HL-60/S4 (cell line): ENCODE measurements around the gene DGCR6.
"Not testable (repeated sequence)": the region's sequence is repeated elsewhere in the genome, so short reads cannot be mapped to it uniquely, and the experiment has no call there.

Experiments
- in situ Hi-C: fragments of 300-500 bp; cut with MboI; formaldehyde crosslinking; loops from 2 replicates; pipeline ENCODE4 v1.14.3; 2022; ENCODE audit warnings: low sequenced_read_pairs

DGCR6 gene

DNA sequence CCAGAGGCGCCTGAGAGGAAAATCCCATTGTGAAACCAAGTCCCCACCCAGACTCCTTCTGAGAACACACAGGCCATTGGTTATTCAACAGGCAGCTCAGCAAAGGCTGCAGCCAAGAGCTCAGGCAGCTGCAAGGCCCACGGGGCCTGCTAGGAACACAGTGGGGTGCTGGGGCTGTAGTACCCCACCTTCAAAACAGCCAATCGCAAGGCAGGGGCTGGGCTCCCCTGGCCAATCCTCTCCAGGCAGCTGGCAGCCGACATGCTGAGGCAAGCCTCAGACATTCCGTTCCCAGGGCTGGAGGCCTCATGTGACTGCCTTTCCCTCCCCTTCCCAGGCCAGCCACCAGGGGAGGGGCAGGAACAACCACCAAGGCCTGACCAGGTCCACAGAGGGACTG is 23.3 kb downstream of the DGCR6 start:
- in situ Hi-C loops, result no loop called here

DNA sequence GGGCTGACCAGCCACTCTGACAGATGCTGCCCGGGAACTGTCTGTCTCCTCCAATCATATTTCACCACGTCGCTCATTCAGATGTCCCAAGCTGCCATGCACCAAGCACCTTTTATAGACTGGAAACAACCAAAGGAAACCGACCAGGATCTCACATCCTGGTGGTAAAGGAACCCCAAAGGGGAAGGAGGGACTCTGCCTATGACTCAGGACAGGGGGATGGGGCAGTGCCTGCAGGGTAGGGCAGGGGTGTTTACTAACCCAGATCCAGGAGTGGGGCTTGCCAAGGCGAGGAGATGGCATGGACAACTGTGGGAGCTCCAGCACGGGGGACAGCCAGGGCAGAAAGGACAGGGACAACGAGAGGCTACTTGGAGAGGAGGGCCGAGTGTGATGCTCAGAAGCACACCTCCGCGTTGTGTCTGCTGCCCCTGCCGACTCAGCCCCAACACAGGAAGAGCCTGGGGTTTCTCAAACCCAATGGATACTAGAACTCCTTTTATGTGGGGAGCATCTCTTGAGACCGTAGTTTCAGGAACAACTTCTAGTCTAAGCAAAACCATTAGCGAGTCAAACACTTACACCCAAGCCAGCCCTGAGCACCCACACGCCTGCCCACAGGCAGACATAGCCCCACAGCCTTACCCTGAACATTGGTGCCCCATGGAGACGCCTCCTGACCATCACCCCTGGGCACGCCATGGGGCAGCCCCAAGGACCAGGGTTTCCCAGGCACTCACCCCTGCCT is 26.0 kb downstream of the DGCR6 start:
- in situ Hi-C loops, result no loop called here

DNA sequence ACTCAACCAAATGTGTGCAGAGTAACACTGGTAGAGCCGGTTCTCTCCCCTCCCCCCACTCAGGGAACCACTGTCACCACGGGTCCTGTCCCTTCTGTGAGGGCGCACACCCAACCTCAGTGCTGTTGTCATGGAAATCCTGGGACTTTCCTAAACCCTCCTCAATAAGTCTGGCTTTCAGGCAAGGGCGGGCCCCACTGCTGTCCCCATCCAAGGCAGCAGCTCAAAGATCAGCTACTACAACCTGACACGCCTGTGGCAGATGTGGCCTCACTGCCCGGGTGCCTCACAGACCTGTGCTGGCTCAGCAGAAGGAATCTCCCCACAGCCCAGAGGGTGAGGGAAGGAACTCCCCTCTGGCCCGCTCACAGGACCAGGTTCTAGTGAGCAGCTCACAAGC is 27.8 kb downstream of the DGCR6 start:
- in situ Hi-C loops, result no loop called here

DNA sequence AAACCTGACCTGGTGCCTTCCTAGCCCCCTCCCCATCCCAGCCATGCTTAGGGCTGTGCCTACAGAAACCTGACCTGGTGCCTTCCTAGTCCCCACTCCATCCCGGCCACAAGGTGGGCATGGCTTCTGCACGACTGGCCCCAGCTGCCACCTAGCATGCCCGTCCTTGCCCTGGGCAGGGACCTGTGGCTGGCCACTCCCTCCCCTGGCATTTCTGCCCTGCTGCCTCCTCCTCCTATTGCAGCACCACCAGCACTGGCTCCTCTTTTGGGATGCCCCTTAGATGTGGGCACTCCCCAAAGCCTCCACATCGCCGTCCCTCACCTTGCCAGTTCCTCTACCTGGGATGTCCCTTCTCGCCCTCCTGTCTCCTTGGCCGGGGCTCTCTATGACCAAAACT is 28.6 kb downstream of the DGCR6 start:
- in situ Hi-C loops, result not testable (repeated sequence)

DNA sequence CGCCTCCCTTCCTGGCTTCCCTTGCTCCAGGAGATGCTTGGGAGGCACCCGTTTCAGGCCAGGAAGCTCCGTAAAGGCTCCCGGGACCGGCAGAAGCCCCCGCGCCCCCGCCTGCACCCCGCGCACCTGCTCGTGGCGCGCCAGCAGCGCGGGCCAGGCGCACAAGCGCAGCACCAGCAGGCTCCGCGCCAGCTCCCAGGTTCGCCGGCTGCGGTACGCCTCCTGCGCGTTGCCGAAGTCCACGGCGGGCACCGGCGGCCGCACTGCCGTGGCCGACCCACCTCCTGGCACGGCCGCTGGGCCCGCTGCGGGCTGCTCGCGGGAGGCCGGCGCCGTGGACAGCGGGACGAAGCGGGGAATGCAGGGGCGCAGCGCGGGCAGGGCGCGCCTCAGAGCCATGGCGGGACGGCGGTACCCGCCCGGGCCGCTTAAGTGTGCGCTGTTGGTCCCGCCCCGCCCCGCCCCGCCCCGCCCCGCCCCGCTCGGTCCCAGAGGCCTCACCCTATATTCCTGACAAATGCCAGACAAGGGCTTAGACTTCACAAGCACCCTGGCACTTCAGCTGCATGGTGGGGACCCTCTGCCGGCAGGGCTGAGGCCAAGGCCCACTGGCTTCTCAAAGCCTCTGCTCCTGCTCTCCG is 29.9 kb downstream of the DGCR6 start, which contains the start of gene PRODH:
Gene PRODH, minus strand, starts transcription at position 405 of the 641 bp plus-strand sequence. Its CDS starts 6 bp downstream, at position 399.
- in situ Hi-C loops, result no loop called here

DNA sequence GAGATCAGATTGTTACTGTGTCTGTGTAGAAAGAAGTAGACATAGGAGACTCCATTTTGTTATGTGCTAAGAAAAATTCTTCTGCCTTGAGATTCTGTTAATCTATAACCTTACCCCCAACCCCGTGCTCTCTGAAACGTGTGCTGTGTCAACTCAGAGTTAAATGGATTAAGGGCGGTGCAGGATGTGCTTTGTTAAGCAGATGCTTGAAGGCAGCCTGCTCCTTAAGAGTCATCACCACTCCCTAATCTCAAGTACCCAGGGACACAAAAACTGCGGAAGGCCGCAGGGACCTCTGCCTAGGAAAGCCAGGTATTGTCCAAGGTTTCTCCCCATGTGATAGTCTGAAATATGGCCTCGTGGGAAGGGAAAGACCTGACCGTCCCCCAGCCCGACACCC is 32.6 kb downstream of the DGCR6 start:
- in situ Hi-C loops, result not testable (repeated sequence)

DNA sequence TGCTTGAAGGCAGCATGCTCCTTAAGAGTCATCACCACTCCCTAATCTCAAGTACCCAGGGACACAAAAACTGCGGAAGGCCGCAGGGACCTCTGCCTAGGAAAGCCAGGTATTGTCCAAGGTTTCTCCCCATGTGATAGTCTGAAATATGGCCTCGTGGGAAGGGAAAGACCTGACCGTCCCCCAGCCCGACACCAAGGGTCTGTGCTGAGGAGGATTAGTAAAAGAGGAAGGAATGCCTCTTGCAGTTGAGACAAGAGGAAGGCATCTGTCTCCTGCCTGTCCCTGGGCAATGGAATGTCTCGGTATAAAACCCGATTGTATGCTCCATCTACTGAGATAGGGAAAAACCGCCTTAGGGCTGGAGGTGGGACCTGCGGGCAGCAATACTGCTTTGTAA is 41.0 kb downstream of the DGCR6 start:
- in situ Hi-C loops, result not testable (repeated sequence)

DNA sequence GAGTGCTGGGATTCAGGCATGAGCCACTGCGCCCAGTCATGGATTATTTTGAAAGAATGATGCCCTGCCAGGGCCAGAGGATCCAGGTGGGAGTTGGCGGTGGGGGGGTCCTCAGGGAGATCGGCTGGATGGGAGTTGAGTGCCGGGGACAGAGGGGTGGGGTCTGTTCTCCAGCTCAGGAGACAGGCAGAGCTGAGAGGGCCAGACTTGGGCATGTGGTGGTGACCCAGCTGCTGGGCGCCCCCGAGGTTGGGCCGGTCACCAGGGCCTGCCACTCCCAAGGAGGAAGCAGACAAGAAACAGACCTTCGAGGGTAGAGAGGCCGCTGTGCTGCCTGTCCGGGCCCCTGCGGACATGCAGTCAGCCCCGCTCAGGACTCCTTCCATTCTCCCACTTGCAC is 41.8 kb downstream of the DGCR6 start:
- in situ Hi-C loops, result no loop called here

DNA sequence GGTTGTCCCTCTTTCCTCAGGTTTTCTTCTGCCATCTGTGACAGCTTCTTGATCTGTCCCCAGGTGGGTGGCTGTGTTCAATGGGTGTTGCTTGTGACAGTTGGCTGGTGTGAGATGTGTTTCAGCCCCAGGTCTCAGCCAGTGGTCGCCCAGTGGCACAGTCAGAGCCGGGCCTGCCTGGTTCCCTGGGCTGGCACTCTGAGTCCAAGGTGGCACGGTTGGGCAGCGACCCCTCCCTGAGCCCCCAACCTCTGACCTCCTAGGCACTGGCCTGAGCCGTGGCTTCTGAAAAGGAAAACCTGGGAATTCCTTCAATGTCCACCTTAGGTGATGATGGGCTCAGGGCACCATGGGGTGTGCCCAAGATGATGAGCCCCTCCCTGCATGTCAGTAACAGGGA is 44.0 kb downstream of the DGCR6 start:
- in situ Hi-C loops, result loop anchor here (25.0 kb wide), 2 partner anchors 512 to 862 kb away; no protein-coding TSS in a partner anchor

DNA sequence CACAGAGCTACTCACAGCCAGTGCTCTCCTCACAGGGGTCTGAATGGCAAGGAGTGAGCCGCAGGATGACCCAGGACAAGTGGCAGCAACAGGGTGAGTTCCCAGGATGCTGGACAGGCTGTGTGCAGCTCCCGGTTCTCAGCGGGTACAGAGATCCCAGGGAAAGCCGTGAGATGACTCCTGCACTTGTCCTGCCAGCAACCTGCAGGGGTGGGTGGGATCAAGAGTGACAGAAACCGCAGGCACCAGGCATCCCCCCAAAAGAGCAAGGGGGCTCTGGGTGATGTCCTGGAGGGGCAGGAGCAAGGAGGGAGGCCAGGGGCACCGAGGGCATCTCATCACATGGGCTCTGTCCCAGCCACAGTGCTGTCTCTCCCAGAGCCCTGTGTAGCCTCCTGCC is 45.9 kb downstream of the DGCR6 start:
- in situ Hi-C loops, result loop anchor here (25.0 kb wide), 2 partner anchors 510 to 860 kb away; no protein-coding TSS in a partner anchor

DNA sequence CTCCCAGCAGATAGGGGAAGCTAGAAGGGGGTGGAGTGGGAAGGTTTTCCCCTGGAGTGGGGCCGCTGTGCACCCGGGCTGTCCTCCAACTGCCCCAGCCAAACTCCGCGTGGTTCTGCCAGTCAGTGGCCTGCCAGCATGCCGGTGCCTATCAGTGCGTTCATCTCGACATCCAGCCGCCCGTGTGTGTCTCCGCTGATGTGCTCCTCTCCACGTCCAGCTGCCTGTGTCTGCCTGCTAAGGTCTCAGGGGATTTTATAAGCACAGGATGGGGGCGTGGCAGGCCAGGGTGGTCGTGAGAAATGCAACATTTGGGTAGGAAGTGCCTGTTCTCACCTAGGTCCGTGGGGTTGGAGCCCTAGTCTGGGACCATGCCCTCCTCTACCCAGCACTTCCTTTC is 47.0 kb downstream of the DGCR6 start:
- in situ Hi-C loops, result loop anchor here (25.0 kb wide), 2 partner anchors 509 to 859 kb away; no protein-coding TSS in a partner anchor

DNA sequence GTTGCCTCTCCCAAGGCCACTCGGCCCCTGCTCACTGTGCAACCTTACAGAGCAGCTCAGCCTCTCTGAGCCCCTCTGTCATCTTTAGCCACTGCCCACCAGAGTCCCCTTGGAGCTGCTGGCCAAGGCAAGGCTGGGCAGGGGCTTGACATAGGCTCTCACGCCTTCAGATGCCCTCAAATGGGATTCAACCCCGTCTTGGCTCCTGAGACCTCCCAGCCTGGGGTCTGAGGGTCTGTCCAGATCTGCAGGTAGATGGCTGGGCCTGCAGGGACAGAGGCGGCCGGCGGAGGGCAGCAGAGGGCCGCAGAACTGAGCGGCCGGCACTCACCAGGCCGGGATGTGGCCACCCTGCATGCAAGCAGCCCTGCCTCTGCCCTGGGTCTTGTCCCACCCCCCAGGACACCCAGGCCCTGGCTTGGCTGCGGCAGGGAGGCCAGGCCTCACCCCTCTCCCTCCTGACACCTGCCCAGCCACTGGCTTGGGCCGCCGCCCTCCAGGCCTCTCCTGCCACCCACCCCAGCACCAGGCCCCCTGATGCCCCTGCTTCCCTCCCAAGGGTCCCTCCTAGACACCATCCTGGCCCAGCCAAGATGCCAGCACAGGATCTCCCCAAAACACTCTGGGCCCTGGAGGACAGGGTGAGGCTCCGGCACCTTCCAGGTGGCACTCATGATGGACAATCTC is 48.3 kb downstream of the DGCR6 start:
- in situ Hi-C loops, result loop anchor here (25.0 kb wide), 2 partner anchors 508 to 858 kb away; no protein-coding TSS in a partner anchor

DNA sequence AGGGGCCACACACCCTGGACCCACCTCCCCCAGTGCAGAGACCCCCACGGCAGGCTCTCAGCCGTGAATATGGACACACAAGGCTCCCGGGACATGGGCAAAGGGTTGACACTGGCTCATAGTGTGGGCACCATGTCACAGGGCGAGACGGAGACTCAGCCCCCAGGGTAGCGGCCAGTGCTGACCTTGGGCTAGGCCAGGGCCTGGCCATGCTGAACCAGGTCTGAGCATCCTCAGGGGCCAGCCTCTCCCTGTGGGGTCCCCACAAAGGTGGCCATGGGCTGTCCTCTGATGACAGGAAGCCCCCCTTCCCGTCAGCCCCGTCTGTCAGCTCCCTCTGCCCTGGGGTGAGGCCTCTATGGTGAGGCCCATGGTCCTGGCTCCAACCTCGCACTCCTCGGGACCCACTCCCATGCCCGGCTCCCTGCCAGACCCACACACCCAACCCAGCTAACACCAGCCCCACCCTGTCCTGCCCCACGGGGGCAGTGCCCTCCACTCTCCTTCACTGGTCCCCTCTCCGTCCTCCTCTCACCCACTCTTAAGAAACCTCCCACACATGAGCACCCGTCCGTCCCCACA is 49.0 kb downstream of the DGCR6 start:
- in situ Hi-C loops, result loop anchor here (25.0 kb wide), 2 partner anchors 507 to 857 kb away; no protein-coding TSS in a partner anchor

DNA sequence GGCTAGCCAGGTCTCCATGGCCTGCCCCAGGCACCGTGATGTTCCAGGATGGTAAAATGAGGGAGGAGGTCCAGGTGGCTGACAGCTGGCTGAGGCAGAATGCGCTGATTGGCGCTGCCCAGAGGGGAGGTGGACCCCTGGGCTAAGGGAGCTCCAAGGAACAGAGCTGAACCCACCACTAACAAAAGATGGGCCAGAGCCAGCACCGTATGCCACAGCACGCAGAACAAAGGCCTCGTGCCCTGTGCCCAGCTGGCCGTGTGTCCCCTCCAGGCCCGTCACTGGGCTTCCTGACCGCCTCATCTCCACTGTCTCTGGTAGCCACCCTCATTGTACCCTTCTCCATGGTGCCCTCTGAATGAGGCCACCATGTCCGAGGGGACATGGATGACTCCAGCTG is 49.6 kb downstream of the DGCR6 start:
- in situ Hi-C loops, result loop anchor here (25.0 kb wide), 2 partner anchors 507 to 857 kb away; no protein-coding TSS in a partner anchor

DNA sequence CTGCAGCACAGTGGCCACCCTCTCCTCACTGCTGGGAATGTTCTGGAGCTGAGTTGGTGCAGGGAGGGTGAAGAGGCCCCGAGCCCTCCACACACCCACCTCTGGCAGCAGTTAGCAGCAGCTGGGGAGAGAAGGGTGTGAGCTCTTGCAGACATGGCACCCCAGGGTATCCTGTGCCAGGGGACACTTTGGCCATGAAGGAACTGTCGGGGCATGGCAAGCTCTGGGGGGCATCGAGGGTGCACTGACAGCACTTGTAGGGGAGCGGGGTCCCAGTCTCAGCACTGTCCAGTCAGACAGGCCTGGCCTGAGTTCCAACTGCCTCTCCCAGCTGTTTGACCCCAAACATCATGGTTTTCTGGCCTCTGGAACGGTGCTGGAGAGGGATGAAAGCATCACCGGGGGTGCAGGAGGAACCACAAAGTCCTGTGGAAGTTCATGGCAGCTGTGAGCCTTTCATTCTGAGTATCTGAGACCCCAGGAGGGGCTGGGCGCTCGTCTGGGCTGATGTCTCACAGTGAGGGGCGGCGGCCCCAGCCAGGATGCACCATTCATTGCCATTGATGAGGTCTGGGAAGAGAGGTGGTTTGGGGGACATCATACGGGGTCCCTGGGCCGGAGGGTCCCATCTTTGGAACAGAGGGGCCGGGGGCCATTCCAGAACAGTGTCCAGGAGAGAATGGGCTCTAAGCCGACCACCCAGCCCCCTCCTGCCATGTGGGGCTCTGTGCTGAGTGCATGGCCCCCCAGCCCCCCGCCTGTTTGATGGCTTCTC is 50.2 kb downstream of the DGCR6 start:
- in situ Hi-C loops, result loop anchor here (25.0 kb wide), 2 partner anchors 506 to 856 kb away; no protein-coding TSS in a partner anchor

DNA sequence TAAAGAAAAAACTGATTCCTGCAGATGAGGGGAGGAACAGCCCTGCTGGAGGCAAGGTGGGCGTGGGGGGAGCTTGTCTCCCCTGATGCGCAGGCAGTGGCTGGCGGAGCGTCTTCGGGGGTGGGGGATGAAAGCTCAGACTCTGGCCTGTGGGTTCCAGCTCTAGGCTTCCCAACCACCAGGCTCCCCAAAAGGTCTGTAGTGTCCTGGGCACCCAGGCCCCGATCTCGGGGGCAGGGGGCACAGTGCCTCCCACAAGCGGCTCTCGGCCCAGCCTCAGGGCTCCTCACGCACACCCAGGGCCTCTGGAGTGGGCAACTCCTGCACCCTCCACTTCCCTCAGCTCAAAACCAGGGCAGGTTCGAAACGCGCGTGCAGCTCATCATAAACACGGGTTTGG is 50.8 kb downstream of the DGCR6 start:
- in situ Hi-C loops, result loop anchor here (25.0 kb wide), 2 partner anchors 505 to 855 kb away; no protein-coding TSS in a partner anchor

DNA sequence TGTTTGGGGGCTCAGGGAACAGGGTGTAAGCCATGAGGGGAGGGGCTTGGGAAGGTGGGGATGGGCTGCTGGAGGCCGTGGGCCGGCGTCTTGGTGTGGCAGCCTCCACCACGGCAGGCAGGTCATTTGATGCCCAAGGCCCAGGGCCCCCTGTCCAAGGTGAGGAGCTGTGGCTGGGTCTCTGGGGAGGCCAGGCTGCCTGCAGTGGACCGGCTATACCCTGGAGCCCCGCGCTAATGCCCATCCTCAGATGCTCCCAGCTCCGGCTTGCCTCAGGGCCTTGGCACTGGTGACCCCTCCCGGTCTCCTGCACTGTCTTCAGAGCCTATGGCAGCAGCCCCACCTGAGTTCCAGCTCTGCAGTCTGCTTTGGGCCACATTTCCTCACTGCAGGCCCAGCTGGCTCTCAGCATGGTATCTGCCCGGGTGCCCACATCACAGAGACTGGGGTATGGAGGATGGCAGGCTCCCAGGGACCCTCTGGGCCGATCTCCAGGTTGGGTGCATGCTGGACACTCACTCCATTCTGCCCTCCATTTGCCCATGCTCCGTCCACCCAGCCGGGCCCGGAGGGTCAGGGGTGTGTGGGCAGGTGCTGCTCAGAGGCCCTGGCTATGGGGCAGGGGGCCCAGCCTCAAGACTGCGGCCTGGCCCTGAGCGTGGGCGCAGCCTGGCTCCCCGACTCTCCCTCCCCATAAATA is 51.7 kb downstream of the DGCR6 start:
- in situ Hi-C loops, result loop anchor here (25.0 kb wide), 2 partner anchors 505 to 855 kb away; no protein-coding TSS in a partner anchor

DNA sequence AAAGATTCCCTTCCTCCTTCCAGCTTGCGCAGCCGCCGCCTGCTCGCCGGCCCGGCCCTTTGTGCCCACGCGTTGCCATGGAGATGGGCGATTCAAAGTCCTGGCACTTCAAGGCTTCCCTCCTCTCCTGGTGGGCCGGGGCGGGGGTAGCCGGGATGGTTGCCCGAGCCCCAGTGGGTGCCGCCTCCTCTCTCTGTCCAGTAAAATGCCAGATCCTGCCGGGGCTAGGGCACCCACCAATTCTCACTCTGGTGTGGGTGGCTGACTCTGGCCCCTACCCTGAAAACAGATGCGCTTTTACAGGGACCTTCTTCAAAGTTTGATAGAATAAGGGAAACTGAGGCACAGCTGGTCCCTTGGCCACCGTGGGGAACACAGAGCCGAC is 52.2 kb downstream of the DGCR6 start:
- in situ Hi-C loops, result loop anchor here (25.0 kb wide), 2 partner anchors 504 to 854 kb away; no protein-coding TSS in a partner anchor

DNA sequence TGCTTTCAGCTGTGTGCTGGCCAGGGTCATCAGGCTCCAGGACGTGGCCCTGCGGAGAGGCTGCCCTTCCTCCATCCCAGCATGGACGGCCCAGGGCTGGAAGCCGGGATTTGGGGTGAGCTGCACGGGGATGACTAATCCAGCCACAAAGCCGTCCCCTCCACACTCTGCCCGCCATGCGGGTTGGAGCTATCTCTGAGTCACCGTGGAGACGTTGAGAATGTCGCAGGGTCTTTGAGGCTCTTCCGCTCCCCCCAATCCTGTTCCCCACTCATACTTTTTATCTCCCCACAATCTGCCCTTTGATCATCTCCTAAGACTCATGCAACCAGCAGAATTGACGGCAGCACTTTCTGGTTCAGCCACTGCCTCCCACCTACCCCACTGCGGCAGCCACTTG is 52.6 kb downstream of the DGCR6 start:
- in situ Hi-C loops, result loop anchor here (25.0 kb wide), 2 partner anchors 504 to 854 kb away; no protein-coding TSS in a partner anchor
